ENCODE results near the gene PDYN.

- TF ChIP-seq, protein P1, sequence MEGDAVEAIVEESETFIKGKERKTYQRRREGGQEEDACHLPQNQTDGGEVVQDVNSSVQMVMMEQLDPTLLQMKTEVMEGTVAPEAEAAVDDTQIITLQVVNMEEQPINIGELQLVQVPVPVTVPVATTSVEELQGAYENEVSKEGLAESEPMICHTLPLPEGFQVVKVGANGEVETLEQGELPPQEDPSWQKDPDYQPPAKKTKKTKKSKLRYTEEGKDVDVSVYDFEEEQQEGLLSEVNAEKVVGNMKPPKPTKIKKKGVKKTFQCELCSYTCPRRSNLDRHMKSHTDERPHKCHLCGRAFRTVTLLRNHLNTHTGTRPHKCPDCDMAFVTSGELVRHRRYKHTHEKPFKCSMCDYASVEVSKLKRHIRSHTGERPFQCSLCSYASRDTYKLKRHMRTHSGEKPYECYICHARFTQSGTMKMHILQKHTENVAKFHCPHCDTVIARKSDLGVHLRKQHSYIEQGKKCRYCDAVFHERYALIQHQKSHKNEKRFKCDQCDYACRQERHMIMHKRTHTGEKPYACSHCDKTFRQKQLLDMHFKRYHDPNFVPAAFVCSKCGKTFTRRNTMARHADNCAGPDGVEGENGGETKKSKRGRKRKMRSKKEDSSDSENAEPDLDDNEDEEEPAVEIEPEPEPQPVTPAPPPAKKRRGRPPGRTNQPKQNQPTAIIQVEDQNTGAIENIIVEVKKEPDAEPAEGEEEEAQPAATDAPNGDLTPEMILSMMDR (conservative IDR thresholded peaks at IDR 0.05; ENCODE audit: low read depth, low read length), result no peak
- no peak for TF ChIP-seq EZH2 (IDR thresholded peaks at IDR 0.05; ENCODE audit: borderline replicate concordance, low read depth, low read length, poor library complexity, severe bottlenecking)
Observed at GRCh38 chr20:1959156-1959555, 34.7 kb downstream of the PDYN start.
